IPS DF 6.9 (cell line): Measurements from ENCODE around the gene SPAAR.
A peak's percentile ranks its signal among the peaks of the same experiment; 100 is the strongest.

Experiments used
- DNase-seq: peaks from one replicate; pipeline ENCODE4 v3.0.0-alpha.2; 2013; ENCODE audit warnings: low read depth, low spot score
- H3K27ac ChIP-seq: one replicate; pipeline ENCODE4 v1.5.1; 2013; ENCODE audit warnings: low read length, control low read depth
- H3K27me3 ChIP-seq: 2 replicates; pipeline ENCODE4 v1.6.1; 2013; ENCODE audit warnings: mild to moderate bottlenecking, low read length; ENCODE audit not compliant: control insufficient read depth, insufficient read depth
- H3K36me3 ChIP-seq: 2 replicates; pipeline ENCODE4 v1.6.1; 2013; ENCODE audit warnings: low read length; ENCODE audit not compliant: control insufficient read depth, insufficient read depth
- H3K4me1 ChIP-seq: 2 replicates; pipeline ENCODE4 v1.6.1; 2013; ENCODE audit warnings: low read length; ENCODE audit not compliant: control insufficient read depth, insufficient read depth
- H3K4me3 ChIP-seq: 2 replicates; pipeline ENCODE4 v1.5.1; 2013; ENCODE audit warnings: mild to moderate bottlenecking, low read length
- H3K9me3 ChIP-seq: 2 replicates; pipeline ENCODE4 v1.6.1; 2013; ENCODE audit warnings: low read length, inconsistent platforms; ENCODE audit not compliant: control insufficient read depth, insufficient read depth
- WGBS: extraction: QIAGEN DNeasy Blood & Tissue Kit; methylation state at CpG from one replicate; pipeline ENCODE4 v1.1.7; 2013; ENCODE audit warnings: mixed read lengths, missing lambda C conversion rate; ENCODE audit not compliant: insufficient read length, insufficient coverage; 5-methylcytosine and 5-hydroxymethylcytosine counted together

The SPAAR gene

DNA sequence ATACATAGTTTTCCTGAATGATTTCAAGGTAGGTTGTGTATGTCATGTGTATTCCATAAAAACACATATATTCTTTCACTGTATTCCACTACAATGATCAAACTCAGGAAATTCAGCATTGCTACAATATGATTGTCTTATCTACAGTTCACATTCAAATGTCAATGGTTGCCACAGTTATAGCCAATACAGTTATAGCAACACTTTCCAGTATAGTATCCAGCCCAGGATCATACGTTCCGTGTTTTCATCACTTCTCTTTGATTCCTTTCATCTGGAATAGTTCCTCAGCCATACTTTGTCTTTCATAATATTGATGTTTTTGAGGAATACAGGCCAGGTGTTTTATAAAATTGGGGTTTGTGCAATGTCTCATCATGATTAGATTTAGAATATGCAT lies 39.2 kb downstream of the SPAAR start:
- Histone ChIP-seq H3K4me3 (no peak overlapping the region), H3K4me1 (no peaks in the 10 kb centered on the region), H3K27me3 (no peaks in the 10 kb centered on the region; the same call in 1 of the 2 replicates), H3K9me3 (no peaks in the 10 kb centered on the region), H3K36me3 (no peaks in the 10 kb centered on the region), H3K27ac (no peak overlapping the region)
- DNase-seq = no peak
- no CpG with 5 or more reads among the region's 2 CpGs for WGBS

DNA sequence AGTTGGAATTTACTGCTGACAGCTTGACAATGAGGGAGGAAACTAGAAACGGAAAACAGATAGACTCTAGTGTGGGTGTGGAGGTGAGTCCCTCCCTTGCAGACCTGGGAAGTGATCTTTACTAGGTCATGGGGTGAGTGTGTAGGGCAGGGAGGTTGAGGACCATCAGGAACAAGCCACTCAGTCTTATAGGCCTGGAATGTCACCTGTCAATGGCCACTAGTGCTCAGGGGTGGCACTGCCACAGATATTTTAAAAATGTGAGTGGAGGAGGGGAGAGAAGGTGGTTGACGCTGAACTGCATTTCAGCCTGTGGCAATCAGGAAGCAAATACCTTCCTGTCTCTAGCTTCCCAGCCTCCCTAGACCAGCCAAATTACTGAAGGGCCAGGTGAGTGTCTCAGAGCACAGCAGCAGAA lies 39.6 kb downstream of the SPAAR start:
- Histone ChIP-seq H3K4me3 (no peak overlapping the region), H3K4me1 (no peaks in the 10 kb centered on the region), H3K27ac (no peak overlapping the region), H3K36me3 (no peaks in the 10 kb centered on the region), H3K27me3 (no peaks in the 10 kb centered on the region; the same call in 1 of the 2 replicates), H3K9me3 (no peaks in the 10 kb centered on the region)
- no peak for DNase-seq
- WGBS = no CpG with 5 or more reads among the region's 2 CpGs

DNA sequence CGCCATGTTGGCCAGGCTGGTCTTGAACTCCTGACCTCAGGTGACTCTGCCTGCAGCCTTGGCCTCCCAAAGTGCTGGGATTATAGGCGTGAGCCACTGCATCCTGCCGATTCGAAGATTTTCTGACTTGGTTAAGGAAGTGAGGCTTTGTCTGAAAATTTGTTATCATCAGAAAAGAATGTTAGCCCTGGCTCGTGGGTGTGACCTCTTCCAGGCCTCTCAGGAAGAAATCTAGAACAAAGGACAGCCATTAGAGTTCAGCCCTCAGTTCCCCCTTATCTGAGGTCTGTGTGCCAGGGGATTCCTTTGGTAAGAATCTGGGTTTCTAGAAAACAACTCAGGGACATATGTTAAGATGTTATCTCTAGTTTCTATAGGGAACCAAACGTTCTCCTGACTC lies 42.4 kb downstream of the SPAAR start:
- H3K36me3 ChIP-seq = no peaks in the 10 kb centered on the region
- H3K27ac ChIP-seq = no peak overlapping the region
- no peaks in the 10 kb centered on the region for H3K27me3 ChIP-seq
- WGBS = no CpG with 5 or more reads among the region's 6 CpGs
- H3K4me1 ChIP-seq = no peaks in the 10 kb centered on the region
- no peak overlapping the region for H3K4me3 ChIP-seq
- DNase-seq = no peak
- no peaks in the 10 kb centered on the region for H3K9me3 ChIP-seq

DNA sequence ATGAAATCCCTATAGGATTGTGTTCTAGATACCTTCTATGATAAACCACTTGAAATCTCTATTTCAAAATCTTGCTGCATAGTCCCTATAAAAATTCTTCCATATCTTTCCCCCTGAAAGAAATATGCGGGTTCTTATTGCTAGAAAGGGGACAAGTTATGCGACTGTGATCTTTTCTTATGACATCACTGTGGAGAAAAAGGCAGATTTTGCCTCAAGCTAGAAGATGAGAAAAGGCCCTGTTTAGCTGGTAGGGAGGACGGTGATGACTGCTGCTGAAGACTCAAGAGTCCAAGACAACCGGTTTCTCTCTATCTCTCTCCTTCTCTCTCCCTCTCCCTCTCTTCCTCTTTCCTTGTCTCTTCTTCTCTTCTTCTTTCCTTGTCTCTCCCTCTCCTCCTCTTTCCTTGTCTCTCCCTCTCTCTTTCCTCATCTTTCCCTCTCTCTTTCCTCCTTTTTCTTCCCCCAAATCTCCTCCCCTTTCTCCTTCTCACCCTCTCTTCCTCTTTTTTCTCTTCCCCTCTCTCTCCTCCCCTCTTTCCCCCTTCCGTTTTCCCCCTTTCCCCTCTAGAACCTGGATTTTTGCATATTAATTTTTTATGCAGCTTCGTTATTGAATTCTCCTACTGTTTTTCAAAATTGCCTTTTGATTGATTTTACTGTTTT lies 43.4 kb downstream of the SPAAR start:
- no peaks in the 10 kb centered on the region for H3K4me1 ChIP-seq
- no peaks in the 10 kb centered on the region for H3K27me3 ChIP-seq
- no peak overlapping the region for H3K27ac ChIP-seq
- no peak overlapping the region for H3K4me3 ChIP-seq
- H3K36me3 ChIP-seq = no peaks in the 10 kb centered on the region
- DNase-seq = no peak
- 100% methylated on average over 1 of the region's 6 CpGs for WGBS
- no peaks in the 10 kb centered on the region for H3K9me3 ChIP-seq

DNA sequence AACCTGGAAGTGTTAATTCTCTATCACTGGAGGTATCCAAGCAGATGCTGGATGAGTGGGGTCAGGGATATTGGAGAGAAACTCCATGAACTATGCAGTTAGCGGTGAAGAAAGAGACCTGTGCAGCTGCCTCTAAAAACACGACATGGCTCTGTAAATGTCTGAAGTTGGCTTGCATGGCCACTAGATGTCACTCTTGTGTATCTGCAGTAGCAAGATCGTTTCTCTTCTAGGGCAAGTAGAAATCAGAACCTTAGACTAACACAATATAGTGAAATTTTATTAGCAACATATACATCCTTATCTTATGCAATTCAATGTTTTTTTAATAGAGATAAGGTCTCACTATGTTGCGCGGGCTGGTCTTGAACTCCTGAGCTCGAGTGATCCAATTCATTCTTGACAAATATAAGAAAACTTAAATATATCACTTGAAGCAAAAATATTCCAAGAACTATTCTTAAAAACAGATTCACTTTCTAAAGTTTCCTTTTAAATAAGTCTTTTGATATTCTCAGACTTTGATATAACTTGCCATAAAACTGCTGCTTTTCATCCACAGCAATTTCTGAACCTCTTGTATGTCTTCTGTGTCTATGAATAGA lies 45.8 kb downstream of the SPAAR start:
- Histone ChIP-seq H3K36me3 (no peaks in the 10 kb centered on the region), H3K9me3 (no peaks in the 10 kb centered on the region), H3K4me1 (no peaks in the 10 kb centered on the region), H3K4me3 (no peak overlapping the region), H3K27me3 (no peaks in the 10 kb centered on the region), H3K27ac (no peak overlapping the region)
- WGBS = no CpG with 5 or more reads among the region's 6 CpGs
- peak; percentile 33 for DNase-seq

GRCh38 chr9:35956651-35957050 lies 47.4 kb downstream of the SPAAR start:
- Histone ChIP-seq H3K27me3 (no peaks in the 10 kb centered on the region), H3K4me1 (no peaks in the 10 kb centered on the region), H3K36me3 (no peaks in the 10 kb centered on the region), H3K27ac (no peak overlapping the region), H3K9me3 (no peaks in the 10 kb centered on the region), H3K4me3 (no peak overlapping the region)
- WGBS = no CpG with 5 or more reads among the region's 5 CpGs
- DNase-seq = no peak

GRCh38 chr9:35958104-35958837 lies 49.0 kb downstream of the SPAAR start, which contains the start of gene OR2S2:
TSS of gene OR2S2 (minus strand) at chr9:35958154. CDS start at chr9:35958098, 56 bp downstream.
- no peaks in the 10 kb centered on the region for H3K27me3 ChIP-seq

DNA sequence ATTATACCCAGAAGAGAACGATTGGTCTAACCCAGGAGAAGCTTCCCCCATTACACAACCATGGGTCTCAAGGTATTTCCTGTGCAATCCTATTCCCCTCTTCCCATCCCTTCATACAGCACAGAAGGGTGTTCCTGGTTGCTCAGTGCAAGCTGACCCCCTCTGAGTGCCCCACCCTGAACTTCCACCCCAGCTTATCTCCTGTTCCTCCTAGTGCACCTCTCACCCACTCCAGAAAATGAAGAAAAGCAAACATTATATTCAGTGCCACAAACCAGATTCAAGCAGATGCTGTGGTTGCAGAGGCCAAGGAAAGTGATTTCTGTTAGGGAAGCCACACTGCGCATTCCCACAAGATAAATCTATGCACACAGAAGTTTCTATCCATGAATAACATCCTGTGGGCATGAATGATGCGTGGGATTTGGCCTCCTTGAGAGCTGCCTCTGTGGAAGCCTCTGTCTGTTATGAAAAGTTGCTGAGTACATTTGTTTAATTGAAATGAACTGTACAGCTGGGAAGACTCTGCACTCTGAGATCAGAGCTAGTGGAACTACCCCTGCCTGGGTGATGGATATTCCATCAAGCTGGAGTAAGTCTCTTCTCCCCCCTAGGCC lies 50.9 kb downstream of the SPAAR start:
- no peaks in the 10 kb centered on the region for H3K36me3 ChIP-seq
- H3K9me3 ChIP-seq = no peaks in the 10 kb centered on the region; the same call in 1 of the 2 replicates
- no peak overlapping the region for H3K27ac ChIP-seq
- no CpG with 5 or more reads among the region's 3 CpGs for WGBS
- DNase-seq = no peak
- no peaks in the 10 kb centered on the region for H3K27me3 ChIP-seq
- peaks cover 2% of the 10 kb centered on the region for H3K4me1 ChIP-seq
- no peak overlapping the region for H3K4me3 ChIP-seq

More at GRCh38 chr9:35958104-35958837, 49.0 kb downstream of the SPAAR start, which contains the start of gene OR2S2:
- no peak within 1 kb of the TSS for H3K27ac ChIP-seq
- no CpG with 5 or more reads among the region's 5 CpGs for WGBS
- no peak within 1 kb of the TSS for H3K4me3 ChIP-seq
- H3K9me3 ChIP-seq = no peaks in the 10 kb centered on the region
- H3K4me1 ChIP-seq = peaks cover 2% of the 10 kb centered on the region
- DNase-seq = no peak
- no peaks in the 10 kb centered on the region for H3K36me3 ChIP-seq
